Measurements from ENCODE around the gene BIRC5. TPM values are rescaled to one million over a fixed set of nuclear protein-coding genes. Genes with fewer than 3 reads are reported as not detected.
"Not testable (repeated sequence)": the region's sequence is repeated elsewhere in the genome, so short reads cannot be mapped to it uniquely, and the experiment has no call there.

BIRC5 gene
- polyA plus RNA-seq, 1 experiment: 30.7 TPM

DNA sequence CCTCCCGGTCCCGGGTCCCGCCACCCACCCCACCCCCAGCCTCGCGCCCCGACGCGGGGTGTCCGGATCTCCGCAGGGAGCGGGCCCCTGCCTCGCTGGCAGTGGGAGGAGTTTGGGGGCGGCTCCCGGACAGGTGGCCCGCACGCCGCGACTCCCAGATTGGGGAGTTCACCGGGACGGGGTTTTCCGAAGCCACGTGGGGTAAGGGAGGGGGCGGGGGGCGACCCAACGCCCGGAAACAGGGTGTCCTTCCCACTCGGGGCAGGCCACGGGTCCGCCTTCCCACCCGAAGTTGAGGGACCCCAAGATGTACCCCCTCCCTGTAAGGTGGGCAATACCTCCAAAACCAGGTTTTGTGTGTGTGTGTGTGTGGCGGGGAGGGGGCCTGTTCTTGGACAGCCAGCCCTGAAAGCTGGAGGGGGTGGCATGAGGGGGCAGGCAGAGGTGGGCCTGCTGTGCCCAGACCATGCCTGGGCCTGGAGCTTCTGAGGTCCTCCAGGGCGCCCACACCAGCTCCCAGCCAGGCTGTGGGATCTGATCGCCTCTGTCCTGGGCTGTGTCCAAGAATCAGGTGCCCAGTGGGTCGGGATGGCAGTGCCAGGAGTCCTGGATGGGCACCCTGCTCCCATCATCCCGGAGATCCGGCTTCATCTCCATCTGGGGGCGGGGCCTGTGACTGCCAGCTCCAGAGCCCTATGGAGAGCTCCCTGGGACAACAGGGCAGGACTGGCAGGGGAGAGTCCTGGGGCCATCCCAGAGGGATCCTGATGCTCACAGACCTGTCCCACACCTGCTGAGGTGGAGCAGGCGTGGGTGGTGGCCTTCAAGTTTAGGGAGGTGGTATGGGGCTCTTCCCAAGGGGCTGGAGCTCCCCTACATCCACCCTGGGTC, 44.9 kb upstream of the BIRC5 start:
- Histone ChIP-seq H3K27me3 (ENCODE audit: control insufficient read depth, insufficient read depth, low read length) (no peaks in the 10 kb centered on the region), H3K4me3 (ENCODE audit: low read depth, low read length) (peak overlapping the region; percentile 73), H3K36me3 (ENCODE audit: control insufficient read depth, insufficient read depth, low read length) (peaks cover 5% of the 10 kb centered on the region; the same call in 1 of the 2 replicates)
- no peak for DNase-seq (ENCODE audit: low read depth)
- ChIA-PET CTCF (interaction anchor here (0.9 to 1.3 kb wide), 4 partner anchors 15 to 60 kb away, joined by 3 to 4 read pairs (median 4); no protein-coding TSS in a partner anchor), POLR2A (interaction anchor here (0.6 kb wide), 1 partner anchor 86 kb away, joined by 9 read pairs; no protein-coding TSS in a partner anchor)
- TF ChIP-seq, protein P1, sequence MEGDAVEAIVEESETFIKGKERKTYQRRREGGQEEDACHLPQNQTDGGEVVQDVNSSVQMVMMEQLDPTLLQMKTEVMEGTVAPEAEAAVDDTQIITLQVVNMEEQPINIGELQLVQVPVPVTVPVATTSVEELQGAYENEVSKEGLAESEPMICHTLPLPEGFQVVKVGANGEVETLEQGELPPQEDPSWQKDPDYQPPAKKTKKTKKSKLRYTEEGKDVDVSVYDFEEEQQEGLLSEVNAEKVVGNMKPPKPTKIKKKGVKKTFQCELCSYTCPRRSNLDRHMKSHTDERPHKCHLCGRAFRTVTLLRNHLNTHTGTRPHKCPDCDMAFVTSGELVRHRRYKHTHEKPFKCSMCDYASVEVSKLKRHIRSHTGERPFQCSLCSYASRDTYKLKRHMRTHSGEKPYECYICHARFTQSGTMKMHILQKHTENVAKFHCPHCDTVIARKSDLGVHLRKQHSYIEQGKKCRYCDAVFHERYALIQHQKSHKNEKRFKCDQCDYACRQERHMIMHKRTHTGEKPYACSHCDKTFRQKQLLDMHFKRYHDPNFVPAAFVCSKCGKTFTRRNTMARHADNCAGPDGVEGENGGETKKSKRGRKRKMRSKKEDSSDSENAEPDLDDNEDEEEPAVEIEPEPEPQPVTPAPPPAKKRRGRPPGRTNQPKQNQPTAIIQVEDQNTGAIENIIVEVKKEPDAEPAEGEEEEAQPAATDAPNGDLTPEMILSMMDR (IDR thresholded peaks at IDR 0.05; ENCODE audit: insufficient read depth, low read depth, low read length): no peak

- no peak for DNase-seq (ENCODE audit: low read depth)
- TF ChIP-seq, protein P1 (IDR thresholded peaks at IDR 0.05; ENCODE audit: insufficient read depth, low read depth, low read length): no peak
- ChIA-PET POLR2A (interaction anchor here (0.6 kb wide), 1 partner anchor 43 kb away, joined by 9 read pairs; the partner anchor contains the start of gene TMC6), CTCF (no interaction called here)
- H3K27me3 ChIP-seq (ENCODE audit: control insufficient read depth, insufficient read depth, low read length): no peaks in the 10 kb centered on the region
- no peak overlapping the region for H3K4me3 ChIP-seq (ENCODE audit: low read depth, low read length)
- peaks cover 5% of the 10 kb centered on the region; the same call in 1 of the 2 replicates for H3K36me3 ChIP-seq (ENCODE audit: control insufficient read depth, insufficient read depth, low read length)
These were observed 43.1 kb upstream of the BIRC5 start for GRCh38 chr17:78170692-78171590.

GRCh38 chr17:78171591-78172248, 42.3 kb upstream of the BIRC5 start:
- H3K4me3 ChIP-seq (ENCODE audit: low read depth, low read length); H3K27me3 ChIP-seq (ENCODE audit: control insufficient read depth, insufficient read depth, low read length); H3K36me3 ChIP-seq (ENCODE audit: control insufficient read depth, insufficient read depth, low read length); DNase-seq (ENCODE audit: low read depth): not testable (repeated sequence)
- CTCF ChIA-PET: interaction anchor here (0.9 kb wide), 2 partner anchors 14 to 43 kb away, joined by 3 read pairs; no protein-coding TSS in a partner anchor
- POLR2A ChIA-PET: interaction anchor here (0.6 kb wide), 1 partner anchor 43 kb away, joined by 9 read pairs; the partner anchor contains the start of gene TMC6

GRCh38 chr17:78172249-78173051, 41.6 kb upstream of the BIRC5 start:
- Histone ChIP-seq H3K4me3 (ENCODE audit: low read depth, low read length) (no peak overlapping the region), H3K27me3 (ENCODE audit: control insufficient read depth, insufficient read depth, low read length) (no peaks in the 10 kb centered on the region), H3K36me3 (ENCODE audit: control insufficient read depth, insufficient read depth, low read length) (peaks cover 5% of the 10 kb centered on the region; the same call in 1 of the 2 replicates)
- TF ChIP-seq, protein P1 (IDR thresholded peaks at IDR 0.05; ENCODE audit: insufficient read depth, low read depth, low read length): no peak
- ChIA-PET POLR2A (no interaction called here), CTCF (interaction anchor here (0.9 kb wide), 2 partner anchors 14 to 42 kb away, joined by 3 read pairs; no protein-coding TSS in a partner anchor)
- DNase-seq (ENCODE audit: low read depth): no peak

Data from BJ (cell line).